GM19043 (cell line): ENCODE results near the gene IDH3A.

ENCODE experiments used
- ATAC-seq: cut with Tn5 transposase; IDR thresholded peaks from one replicate; pipeline ENCODE4 v1.9.1; 2021; ENCODE audit warnings: low read depth; ENCODE audit not compliant: unreplicated experiment

The IDH3A gene

DNA sequence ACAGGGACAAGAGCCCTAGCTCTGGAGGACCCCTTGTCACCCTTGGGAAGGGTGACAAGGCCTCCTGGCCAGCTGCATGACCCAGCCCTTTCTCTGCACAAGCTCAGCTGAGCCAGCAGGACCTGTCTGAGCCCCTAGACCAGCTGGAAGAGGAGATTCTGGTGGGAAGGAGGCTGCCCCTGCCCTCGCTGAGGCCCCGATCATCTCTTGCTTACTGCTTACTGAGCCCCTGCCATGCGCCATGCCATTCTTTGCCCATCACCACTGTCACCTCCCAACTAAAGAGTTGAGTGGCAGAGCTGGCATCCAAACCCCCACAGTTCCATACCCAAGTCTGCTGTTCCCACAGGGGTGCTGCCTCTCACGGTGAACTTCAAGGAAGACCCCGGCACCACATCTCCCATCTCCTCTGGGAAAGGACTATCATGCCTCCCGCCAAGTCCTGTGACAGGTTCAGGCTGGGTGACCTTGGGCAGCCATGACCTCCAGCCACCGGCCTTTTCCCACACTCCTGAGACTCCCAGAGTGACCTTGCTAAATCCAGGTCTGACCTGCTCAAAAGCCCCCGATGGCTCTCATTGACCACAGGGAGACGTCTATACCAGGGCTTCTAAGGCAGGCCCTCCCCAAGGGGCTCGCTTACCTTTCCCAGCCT lies 51.2 kb downstream of the IDH3A start:
- ATAC-seq: no peak

DNA sequence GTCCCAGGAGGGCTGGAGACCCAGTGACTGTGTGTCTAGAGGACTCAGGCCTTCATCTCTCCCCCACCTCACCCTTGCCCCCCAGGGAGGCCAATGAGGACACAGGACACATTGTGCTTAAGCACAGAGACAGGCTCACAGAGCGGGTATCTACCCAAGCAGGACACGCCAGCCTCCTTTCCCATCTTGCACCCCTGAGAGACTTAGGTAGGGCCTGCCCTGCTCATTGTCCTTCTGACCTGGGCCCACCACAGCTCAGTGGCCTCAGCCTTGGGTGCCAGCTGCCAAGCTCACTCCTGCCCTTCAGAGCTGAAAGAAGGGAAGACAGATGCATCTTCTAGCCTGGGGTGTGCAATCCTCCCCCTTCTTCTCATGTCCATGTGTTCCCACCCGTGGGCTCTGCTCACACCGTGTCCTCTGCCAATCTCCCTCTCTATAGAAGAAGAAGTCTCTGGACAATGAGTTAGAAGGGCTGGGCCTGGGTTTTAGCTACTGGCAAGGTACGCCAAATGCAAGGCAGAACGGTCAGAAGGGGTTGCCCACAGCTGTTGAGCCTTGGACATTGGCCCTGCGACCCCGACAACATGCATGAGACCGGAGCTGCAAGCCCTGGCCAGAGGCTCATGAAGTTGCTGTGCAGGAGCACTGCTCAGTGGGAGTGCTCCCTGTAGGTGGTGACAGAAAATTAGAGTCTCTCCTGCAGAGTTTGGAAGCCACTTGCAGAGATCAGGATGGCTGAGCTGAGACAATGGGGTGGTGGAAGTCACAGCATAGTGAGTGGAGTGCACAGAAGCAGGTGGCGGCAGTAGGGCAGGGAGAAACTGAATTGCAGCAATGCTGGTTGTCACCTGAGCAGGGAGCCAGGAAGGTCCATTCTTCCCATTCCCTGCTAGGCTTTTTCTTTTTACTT lies 52.4 kb downstream of the IDH3A start:
- ATAC-seq: no peak

GRCh38 chr15:78203346-78204225 lies 54.4 kb downstream of the IDH3A start:
- no peak for ATAC-seq

- no peak for ATAC-seq
Observed at GRCh38 chr15:78204351-78205309, 55.5 kb downstream of the IDH3A start.

DNA sequence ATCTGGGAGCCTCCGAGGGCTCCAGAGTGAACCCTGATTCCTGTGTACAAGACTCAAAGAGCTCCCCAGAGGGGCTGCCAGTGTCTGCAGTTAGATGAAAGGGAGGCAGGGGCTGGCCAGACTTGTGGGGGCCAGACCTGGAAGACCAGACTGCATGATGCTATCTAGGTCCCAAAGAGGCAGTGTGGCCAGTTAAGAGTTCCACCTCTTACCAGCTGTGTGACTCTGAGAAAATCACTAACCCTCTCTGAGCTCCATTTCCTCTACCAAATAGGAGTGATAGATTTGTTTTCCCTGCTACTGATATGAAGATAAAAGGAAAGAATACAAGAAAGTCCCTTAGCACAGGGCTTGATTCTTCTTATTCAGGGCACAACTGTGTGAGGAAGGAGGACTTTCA lies 56.2 kb downstream of the IDH3A start:
- ATAC-seq: no peak

DNA sequence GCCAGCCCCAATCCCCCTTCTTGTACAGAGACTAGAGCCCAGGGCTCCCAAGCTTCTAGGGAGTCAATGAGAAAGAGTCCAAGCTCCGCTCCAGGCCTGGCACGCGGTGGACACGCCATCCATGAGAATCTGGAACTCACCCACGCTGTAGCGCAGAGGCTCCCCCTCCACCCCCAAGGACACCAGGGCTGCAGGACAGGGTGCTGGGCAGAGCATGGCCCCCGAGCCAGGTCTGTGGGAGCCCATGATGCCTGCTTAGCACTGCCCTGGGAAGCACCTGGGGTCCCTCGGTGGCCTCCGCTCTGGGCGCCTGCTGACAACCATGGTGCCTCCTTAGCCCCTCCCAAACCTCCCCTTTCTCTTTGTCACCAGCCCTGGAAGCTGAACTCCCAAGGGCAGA lies 56.7 kb downstream of the IDH3A start:
- no peak for ATAC-seq

GRCh38 chr15:78206326-78207109 lies 57.4 kb downstream of the IDH3A start:
- no peak for ATAC-seq

DNA sequence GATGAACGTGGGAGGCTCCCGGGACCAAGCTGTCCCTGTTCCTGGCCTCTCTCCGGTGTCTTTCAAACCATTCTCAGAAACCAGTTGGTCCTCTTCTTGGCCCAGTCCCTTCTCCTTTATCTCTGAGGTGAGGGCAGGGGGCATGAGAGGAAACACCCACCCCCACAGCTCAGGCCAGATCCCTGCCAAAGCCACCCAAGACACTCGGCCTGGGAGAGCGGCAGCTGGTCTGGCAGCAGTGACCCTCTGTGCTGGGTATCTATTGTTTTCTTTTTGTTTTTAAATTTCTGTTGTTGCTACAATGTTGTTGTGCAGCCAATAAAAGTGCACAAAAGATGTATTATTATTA lies 57.9 kb downstream of the IDH3A start:
- no peak for ATAC-seq

- ATAC-seq: no peak
Observed at GRCh38 chr15:78207641-78208340, 58.6 kb downstream of the IDH3A start.

DNA sequence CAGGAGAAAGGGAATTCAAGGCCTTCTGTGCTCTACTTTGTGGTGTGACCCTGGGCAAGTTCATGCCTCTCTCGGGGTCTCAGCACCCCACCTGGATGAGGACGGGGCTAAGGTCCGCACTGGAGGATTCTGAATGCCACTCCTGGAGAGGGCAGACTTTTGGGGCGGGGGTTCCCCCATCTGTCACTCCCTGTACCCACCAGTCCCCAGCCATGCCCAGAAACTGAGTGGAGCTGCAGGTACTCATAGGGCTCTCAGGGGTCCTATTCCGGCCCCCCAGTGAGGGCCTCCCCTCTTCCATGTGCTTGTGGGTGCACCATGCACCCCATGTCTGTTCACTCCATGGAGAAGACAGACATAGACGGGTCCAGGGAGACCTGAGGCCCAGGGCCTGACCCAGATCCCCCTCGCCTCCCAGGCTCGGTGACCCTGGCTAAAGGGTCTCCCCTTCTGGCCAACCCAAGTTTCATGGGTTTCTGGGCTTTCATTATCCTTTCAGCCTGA lies 59.2 kb downstream of the IDH3A start:
- no peak for ATAC-seq

- no peak for ATAC-seq
Observed at GRCh38 chr15:78208887-78209645, 59.9 kb downstream of the IDH3A start.

DNA sequence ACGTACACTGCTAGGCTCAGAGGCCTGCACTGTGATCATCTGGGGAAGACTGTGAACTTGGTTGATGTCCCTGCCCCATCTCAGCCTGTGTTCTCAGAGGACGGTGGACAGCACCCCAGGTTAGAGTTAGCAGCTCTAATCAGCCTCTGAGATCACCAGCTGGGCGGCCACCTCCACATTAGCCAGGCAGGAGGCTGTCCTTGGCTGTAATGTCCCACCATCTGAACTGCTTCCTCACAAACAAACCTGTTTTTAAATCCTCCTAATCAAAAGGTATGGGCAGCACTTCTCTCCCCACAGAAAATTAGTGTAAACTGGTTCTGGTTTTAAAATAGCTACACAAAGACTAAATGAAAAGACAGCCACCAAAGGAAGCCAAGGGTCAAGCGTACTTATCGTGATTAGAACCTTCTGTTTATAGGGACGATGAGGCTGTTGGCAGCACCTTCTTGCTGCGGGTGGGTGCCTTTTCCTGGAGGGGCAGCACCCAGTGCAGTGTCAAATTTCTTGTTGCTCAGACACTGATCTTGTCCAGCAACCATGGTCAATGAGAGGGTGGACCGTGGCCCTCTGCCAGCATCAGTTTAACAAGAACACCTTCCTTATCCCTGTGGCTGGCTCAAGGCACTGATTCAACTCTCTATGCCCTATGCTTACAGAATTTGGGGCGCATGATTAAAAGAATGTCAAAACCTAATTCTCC lies 60.6 kb downstream of the IDH3A start:
- no peak for ATAC-seq

DNA sequence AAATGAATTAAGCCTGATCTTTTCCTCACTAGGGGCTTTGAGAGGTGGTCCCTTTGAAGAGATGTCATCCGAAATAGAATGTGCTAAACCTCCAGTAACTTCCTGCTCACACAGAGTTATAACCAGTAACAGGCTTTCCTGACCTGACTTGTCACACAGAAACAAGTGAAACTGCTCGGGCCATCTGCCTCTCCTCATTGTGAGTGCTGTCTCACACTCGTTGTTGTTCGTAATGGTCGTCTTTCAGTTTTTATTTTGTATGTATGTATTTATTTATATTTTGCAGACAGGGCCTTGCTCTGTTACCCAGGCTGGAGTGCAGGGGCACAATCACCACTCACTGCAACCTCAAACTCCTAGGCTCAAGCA lies 61.2 kb downstream of the IDH3A start:
- ATAC-seq: no peak

GRCh38 chr15:78211189-78211921 lies 62.2 kb downstream of the IDH3A start:
- no peak for ATAC-seq

- ATAC-seq: no peak
Observed at GRCh38 chr15:78212008-78212407, 62.8 kb downstream of the IDH3A start.

DNA sequence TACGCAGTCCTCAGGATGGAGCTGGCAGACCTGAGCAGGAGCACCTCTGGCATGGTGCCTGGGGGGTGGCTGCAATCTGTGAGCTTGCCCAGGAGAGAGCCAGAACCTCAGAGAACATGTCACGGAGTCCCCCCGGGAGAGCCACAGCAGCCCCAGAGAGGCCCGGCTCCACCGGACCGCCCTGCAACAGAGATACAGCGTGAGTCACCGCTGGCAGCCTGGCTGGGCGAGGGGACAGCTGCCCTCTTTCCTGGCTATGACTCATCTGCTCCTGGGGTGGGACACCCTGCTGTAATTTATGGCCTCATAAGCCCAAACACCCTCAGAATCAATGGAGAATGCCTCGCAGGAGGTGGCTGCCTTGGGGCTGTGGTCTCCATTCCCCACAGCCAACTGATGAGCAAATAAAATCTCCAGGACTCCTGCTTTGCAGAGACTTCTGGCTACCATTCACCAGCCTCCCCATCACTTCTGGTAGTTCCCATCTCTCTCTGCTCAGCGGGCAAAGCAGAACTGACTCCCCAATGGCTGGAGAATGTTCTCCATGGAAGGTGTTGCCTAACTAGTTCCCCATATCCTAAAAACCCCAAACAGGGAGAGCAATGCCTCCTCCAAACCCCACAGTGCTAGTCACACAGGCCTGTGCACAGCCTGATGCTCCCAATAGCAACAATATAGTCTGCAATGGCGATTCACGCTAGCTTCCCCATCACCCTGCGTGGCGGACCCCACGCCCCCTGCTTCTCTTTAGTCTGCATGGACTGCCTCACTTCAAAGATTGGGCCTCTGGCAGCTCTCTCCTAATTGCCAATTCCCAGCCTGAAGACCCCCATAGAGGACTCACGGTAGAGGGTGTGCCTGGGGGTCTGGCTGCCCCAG lies 63.6 kb downstream of the IDH3A start:
- ATAC-seq: no peak
